GM21526 (cell line): ENCODE data around the gene DGKQ.
A peak's percentile ranks its signal among the peaks of the same experiment; 100 is the strongest.
"Not testable (repeated sequence)": the region's sequence is repeated elsewhere in the genome, so short reads cannot be mapped to it uniquely, and the experiment has no call there.

Source experiments
- ATAC-seq: cut with Tn5 transposase; IDR thresholded peaks from one replicate; pipeline ENCODE4 v1.9.1; 2021; ENCODE audit warnings: moderate library complexity; ENCODE audit not compliant: unreplicated experiment, low FRiP score

Gene DGKQ

DNA sequence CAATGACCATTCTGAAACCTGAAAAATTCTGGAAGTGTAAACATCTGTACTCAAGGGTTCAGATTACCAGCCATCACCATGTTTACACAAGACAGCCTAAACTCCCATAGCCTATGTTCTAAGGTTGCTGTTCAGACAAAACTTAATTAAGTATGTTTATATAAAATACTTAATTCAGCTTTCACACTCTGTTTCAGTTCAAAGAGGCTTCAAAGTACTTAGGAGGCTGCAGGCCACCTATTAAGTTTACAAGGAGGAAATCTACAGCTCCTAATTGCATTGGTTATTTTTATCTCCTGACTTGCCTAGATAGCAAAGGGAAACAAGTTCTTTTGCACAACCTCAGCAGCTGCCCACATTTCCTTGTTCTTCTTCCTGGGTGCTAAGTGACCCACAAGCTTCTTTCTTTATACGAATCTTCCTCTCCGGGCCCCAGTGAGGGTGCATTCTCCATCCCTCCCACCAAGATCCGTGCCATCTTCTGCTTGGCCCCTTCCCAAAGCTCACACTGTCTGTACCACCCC, 43.3 kb downstream of the DGKQ start:
- no peak for ATAC-seq

DNA sequence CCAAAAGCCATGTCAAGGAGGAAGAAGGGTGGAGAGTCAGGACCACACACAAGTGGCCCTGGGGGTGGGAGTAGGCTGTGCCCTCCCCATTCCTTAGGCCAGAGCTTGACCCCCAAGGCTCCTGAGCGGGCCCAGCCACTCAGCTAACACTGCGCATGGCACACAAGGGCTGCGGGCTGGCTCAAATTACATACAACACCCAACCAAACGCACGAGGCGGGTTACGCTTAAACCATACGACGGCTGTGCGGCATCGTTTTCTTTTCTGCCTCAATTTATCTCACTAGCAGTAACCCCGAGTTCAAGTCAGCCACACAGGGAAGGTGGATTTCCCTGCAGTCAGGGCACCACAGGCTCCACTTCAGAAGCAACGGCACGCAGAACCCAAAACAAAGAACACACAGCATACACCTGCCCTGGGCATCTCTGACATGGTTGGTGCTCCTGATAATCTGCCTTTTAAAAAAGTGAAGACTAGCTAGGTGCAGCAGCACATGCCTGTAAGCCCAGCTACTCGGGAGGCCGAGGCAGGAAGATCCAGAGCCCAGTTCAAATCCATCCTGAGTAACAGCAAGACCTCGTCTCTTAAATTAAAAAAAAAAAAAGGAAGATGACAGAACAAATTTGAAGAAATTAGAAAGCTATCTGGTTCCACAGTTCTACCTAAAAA, 44.1 kb downstream of the DGKQ start:
- ATAC-seq: no peak

- ATAC-seq: not testable (repeated sequence)
These were observed 45.8 kb downstream of the DGKQ start for GRCh38 chr4:927566-927965.

DNA sequence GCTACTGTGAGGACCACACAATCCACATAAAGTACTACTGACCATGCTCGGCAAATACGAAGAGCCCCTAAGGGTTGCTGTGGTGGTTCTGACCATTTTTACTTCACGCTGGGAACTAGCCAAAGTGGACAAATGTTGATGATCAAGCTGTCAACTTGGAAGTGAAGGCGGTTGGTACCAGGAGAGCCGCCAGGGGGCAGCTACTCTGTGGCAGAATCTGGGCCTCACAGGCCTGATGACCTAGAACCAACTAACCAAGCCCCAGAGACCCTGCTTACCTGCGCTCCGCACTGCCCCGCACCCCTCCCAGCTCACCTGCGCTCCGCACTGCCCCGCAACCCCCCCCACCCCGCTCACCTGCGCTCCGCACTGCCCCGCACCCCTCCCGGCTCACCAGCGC, 46.8 kb downstream of the DGKQ start:
- ATAC-seq: no peak

DNA sequence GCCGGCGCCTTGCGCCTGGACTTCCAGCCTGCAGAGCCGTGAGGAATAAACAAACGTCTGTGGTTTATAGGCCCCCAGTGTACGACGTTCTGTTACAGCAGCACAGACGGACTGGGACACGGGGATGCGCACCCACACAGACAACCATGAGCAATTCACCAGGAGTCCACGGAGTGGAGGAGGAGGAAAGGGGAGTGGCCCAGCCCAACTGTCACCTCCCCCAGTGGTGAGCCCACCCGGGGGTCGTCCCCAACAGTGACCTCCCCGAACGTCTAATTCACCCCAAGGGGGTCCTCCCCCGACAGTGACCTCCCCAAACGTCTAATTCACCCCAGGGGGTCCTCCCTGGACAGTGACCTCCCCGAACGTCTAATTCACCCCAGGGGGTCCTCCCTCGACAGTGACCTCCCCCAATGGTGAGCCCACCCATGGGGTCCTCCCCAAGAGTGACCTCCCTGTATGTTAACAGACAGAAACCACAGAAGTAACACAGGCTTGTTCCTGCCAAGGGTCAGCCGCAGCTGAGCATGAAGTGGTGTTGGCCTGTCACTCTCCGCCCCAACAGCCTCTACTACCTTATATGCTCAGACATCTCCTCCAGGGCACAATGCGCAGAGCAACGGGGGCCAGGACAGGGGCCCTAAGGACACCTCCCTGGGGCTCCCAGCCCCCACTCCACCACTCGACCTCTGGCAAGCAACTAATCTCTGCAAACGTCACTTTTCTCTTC, 47.4 kb downstream of the DGKQ start:
- no peak for ATAC-seq

DNA sequence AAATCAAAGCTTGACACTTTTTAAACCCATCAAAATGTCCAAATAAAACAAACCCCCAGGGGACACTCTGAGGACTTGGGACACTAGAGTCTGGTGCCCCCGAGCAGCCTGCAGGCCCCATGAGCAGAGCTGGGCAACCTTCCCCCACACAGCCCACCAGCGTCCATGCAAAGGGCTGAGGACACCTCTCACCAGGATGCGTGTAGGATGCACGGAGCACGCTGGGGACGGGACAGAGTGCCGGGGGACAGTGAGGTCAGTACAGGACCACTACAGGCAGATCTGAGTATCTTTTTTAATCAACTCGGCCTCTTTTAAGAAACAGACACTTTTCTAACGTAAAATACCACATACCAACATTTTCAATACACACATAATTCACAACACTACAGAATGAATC, 48.2 kb downstream of the DGKQ start:
- ATAC-seq: no peak

GRCh38 chr4:924107-925096, 49.0 kb downstream of the DGKQ start:
- peak; percentile 42 for ATAC-seq

DNA sequence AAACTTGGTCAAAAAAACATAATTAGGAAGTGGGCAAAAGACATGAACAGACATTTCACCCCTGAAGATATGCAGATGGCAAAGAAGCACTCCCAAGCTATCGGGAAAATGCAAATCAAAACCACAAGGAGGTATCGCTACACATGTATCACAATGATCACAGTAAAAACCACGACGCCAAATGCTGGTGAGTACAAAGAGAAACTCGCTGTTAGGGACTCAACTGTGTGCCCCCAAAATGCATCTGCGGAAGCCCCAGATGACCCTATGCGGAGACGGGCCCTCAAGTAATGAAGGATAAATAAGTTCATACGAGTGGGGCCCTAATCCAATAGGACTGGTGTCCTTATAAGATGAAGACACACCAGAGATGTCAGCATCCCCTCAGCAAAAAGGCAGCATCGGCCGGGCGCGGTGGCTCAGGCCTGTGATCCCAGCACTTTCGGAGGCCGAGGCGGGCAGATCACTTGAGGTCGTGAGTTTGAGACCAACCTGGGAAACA, 51.5 kb downstream of the DGKQ start:
- no peak for ATAC-seq

- not testable (repeated sequence) for ATAC-seq
These were observed 54.2 kb downstream of the DGKQ start for GRCh38 chr4:919004-919680.

DNA sequence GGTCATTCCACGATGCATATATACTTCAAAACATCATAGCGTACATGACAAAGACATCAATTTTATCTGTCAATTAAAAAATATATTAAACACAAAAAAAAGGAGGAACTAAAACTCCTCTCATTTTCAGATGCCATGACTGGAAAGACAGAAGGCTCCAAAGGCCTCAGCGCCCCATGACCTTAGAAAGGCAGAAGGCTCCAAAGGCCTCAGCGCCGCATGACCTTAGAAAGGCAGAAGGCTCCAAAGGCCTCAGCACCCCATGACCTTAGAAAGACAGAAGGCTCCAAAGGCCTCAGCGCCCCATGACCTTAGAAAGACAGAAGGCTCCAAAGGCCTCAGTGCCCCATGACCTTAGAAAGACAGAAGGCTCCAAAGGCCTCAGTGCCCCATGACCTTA, 54.8 kb downstream of the DGKQ start:
- ATAC-seq: not testable (repeated sequence)

- ATAC-seq: no peak
These were observed 55.4 kb downstream of the DGKQ start for GRCh38 chr4:917992-918391.

DNA sequence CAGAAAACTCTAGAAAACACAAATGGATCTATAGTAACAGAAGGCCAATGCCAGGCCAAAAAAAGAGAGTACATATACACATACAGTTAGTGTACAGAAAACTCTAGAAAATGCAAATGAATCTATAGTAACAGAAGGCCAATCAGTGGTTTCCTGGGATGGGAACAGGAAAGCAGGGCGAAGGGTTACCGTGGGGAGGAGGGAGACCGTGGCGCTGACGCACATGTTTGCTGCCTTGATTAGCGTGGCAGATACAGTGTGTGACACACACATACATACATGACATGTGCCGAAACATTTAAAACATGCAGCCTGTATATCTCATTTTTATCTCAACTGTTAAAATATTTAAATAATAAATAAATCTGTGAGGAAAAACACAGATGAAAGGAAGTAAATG, 55.9 kb downstream of the DGKQ start:
- no peak for ATAC-seq

DNA sequence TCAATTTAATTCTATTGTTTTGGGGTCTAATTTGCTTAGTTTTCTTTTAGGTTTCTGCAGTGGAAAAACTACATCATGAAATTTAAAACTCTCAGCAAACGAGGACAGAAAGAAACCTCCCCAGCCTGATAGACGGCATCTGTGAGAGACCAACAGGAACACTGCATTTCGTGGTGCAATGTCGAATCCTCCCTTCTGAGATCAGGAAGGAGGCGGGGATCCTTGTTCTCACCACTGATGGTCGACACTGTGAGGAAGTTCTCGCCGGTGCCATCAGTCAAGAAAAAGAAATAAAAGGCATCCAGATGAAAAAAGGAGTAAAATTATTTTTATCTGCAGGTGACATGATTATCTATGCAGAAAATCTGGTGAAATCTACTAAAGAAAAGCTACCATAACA, 57.8 kb downstream of the DGKQ start:
- ATAC-seq: no peak

GRCh38 chr4:915041-915474, 58.3 kb downstream of the DGKQ start:
- no peak for ATAC-seq

DNA sequence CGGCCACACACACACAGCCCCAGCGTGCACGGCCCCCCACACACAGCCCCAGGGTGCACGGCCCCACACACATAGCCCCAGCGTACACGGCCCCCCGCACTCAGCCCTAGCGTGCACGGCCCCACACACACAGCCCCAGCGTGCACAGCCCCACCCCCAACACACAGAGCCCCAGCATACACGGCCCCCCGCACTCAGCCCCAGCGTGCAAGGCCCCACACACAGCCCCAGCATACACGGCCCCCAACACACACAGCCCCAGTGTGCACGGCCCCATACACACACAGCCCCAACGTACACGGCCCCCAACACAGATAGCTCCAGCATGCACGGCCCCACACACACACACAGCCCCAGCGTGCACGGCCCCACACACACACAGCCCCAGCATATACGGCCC, 58.8 kb downstream of the DGKQ start:
- no peak for ATAC-seq

DNA sequence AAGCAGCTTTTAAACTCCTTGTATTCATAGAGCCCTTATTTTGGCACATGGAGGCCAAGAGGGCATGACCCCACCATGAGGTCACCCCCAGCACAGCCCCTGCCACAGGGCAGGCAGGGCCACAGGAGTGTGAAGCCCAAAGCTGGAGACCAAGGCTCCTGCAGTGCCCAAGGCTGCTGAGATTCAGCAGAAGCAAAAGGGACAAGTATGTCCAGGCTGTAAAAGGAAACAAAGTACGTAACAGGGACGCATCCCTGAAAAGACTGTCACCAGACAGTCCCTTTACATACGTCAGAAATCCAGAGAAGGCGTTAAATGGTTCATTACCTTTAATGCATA, 60.1 kb downstream of the DGKQ start:
- ATAC-seq: no peak

DNA sequence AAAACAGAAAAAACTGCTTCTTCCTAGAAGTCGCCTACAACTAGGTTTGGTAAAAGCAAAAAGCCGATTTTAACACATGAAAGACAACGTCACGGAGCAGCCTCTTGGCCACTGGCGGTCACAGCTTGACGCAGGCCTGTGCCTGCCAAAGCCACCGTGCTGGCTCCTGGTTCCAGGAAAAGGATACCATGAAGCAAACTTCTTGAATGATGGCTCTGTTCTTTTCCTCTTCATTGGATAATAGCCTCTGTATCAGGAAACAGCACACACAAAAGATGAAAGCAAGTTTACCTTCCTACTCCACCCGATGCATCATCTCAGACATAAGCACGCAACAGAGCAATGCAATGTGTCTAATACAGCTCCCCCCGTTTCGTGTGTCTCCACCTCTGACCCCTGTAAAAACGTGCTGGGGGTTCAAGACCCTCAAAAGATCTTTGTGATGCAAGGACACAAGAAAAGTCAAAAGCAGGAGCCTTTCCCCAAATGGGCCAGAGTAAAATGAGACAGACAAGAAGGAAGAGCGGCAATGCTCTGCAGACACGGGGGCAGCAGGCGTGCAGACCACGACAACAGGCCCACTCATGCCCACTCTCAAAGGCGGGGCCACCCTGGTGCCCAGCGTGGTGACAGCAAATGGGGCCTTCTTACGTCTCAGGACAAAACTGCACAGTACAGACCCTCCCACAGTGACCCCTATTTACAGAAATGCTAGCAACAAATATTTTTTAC, 60.7 kb downstream of the DGKQ start:
- no peak for ATAC-seq

GRCh38 chr4:911871-912490, 61.4 kb downstream of the DGKQ start:
- ATAC-seq: no peak

- ATAC-seq: no peak
These were observed 62.1 kb downstream of the DGKQ start for GRCh38 chr4:911221-911751.
